Renal cortex interstitium (tissue), 11 donors: Measurements from ENCODE around the gene OR52E6. TPM values are rescaled to one million over a fixed set of nuclear protein-coding genes. Genes with fewer than 3 reads are reported as not detected.
A peak's percentile ranks its signal among the peaks of the same experiment; 100 is the strongest.

Source experiments
- DNase-seq, 11 donors: peaks; one replicate each; pipeline ENCODE4 v3.0.0-alpha.2; 2013; ENCODE audit warnings: low read depth in 9 of 11, low spot score in 4 of 11; ENCODE audit errors: extremely low read depth in 1 of 11
- polyA plus RNA-seq, 3 donors: library from polyadenylated mRNA; unstranded; fragments of 120-200 nt; gene quantifications; one replicate each; pipeline ENCODE4 v1.2.1, GENCODE V29; 2013; ENCODE audit not compliant: insufficient read length in 3 of 3

OR52E6 gene
- polyA plus RNA-seq, 3 donors, result not detected

DNA sequence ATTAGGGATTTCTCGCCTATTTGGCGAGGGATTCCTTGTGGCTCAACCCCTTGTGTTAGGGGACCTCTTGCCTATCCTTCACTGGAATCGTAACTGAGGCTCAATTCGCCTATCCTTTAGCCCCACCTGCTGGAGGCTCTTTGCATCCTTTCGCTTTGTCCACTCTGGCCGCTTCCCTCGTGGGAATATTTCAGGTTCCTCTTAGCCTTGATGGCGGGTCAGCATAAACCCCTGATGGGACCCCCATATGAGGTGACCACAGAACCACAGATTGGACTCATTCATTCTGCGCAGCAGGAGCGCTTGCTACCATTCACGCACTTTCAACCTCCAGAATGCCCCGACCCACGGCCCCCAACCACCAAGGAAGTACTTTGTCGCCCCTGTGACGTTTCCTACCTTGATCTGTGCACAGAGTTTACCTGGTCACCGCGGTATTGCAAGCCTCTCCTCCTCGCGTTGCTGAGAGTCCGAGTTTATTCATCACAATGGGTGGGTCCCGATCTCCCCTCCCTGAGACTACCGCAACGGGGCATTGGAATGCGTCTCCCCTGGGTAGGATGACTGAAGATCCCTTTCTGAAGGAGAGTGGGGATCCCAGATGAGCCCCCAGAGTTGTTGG, 33.1 kb downstream of the OR52E6 start, which contains the start of gene OR52N2:
TSS of gene OR52N2 (plus strand) at position 425 of the 622 bp plus-strand sequence. CDS start 11,412 bp downstream, outside the sequence.
- DNase-seq, result peak; percentile 22 to 70 (median 56)

DNA sequence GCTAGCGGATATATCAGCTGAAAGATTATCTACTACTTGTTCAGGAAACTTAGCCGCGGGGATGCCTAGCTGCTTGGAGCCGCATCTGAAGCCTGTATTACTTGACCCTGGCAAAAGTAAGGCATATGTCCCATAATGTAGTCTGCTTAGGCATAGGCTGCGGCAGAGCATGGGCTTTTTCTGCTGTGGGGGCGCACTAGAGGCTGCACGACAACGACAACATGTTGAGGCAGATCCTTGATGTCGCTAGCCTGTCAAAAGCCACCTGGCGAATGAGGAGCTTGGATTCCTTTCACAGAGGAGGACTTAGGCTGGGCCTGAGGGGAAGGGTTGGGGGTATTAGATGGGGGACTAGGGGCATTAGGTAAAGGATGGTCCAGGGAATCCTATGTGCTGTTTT, 34.1 kb downstream of the OR52E6 start:
- no peak for DNase-seq

- DNase-seq, result no peak
These were observed 37.7 kb downstream of the OR52E6 start for GRCh38 chr11:5803982-5804381.

- no peak for DNase-seq
These were observed 45.2 kb downstream of the OR52E6 start for GRCh38 chr11:5796541-5796940.

- DNase-seq, result no peak
These were observed 50.5 kb downstream of the OR52E6 start, which contains the start of gene OR52N1 for GRCh38 chr11:5791165-5791564. TSS of gene OR52N1 (minus strand) at chr11:5791265. CDS start at chr11:5788816, 2,449 bp downstream.

Other genes with a start within 250 kb of the OR52E6 start
- 10 to 100 TPM; 22.2 to 30.3 (median 24.0) TPM for gene TRIM6, start 245.3 kb downstream of the OR52E6 start, polyA plus RNA-seq
- 10 to 100 TPM in 1 of 3 donors, 1 to 10 TPM in 2; 7.3 to 10.7 (median 7.9) TPM for gene TRIM34, start 216.9 kb downstream of the OR52E6 start, polyA plus RNA-seq
- 10 to 100 TPM; 38.4 to 49.2 (median 39.7) TPM for gene TRIM5, start 156.8 kb downstream of the OR52E6 start, polyA plus RNA-seq
- 10 to 100 TPM in 1 of 3 donors, 1 to 10 TPM in 2; 6.1 to 13.9 (median 7.0) TPM for gene TRIM22, start 152.1 kb downstream of the OR52E6 start, polyA plus RNA-seq
- not detected for gene OR56B1, start 105.4 kb downstream of the OR52E6 start, polyA plus RNA-seq
- not detected for gene OR52N4, start 87.7 kb downstream of the OR52E6 start, polyA plus RNA-seq
- gene OR52N5, start 58.5 kb downstream of the OR52E6 start, polyA plus RNA-seq, result not detected
- not detected for gene OR52N1, start 50.6 kb downstream of the OR52E6 start, polyA plus RNA-seq
- gene OR52N2, start 33.0 kb downstream of the OR52E6 start, polyA plus RNA-seq, result not detected
- gene OR52E8, start 15.8 kb upstream of the OR52E6 start, polyA plus RNA-seq, result not detected
- gene OR52E4, start 38.7 kb upstream of the OR52E6 start, polyA plus RNA-seq, result under 1 TPM in 2 of 3 donors, not detected in 1; 0.05 to 0.06 TPM
- gene OR52E5, start 51.3 kb upstream of the OR52E6 start, polyA plus RNA-seq, result not detected
- gene OR56A3, start 100.4 kb upstream of the OR52E6 start, polyA plus RNA-seq, result not detected
- gene OR56A5, start 126.6 kb upstream of the OR52E6 start, polyA plus RNA-seq, result not detected
- not detected for gene OR52L1, start 145.1 kb upstream of the OR52E6 start, polyA plus RNA-seq
- under 1 TPM; 0.04 to 0.09 (median 0.06) TPM for gene OR56A4, start 165.0 kb upstream of the OR52E6 start, polyA plus RNA-seq
- under 1 TPM in 1 of 3 donors, not detected in 2; 0.03 TPM for gene OR56A1, start 188.9 kb upstream of the OR52E6 start, polyA plus RNA-seq